ENCODE measurements around the gene PTH2R.

The PTH2R gene

GRCh38 chr2:208363485-208363884, 43.1 kb upstream of the PTH2R start:
- no peak for TF ChIP-seq CTCF (IDR thresholded peaks at IDR 0.05)

- no peak for TF ChIP-seq CTCF (IDR thresholded peaks at IDR 0.05)
Measured at GRCh38 chr2:208366215-208367127, 40.1 kb upstream of the PTH2R start.

GRCh38 chr2:208369091-208369490, 37.5 kb upstream of the PTH2R start:
- TF ChIP-seq CTCF (IDR thresholded peaks at IDR 0.05) = no peak

GRCh38 chr2:208370881-208371633, 35.5 kb upstream of the PTH2R start:
- no peak for TF ChIP-seq CTCF (IDR thresholded peaks at IDR 0.05)

- no peak for TF ChIP-seq CTCF (IDR thresholded peaks at IDR 0.05)
Measured at GRCh38 chr2:208371634-208371935, 35.0 kb upstream of the PTH2R start.

- TF ChIP-seq CTCF (IDR thresholded peaks at IDR 0.05) = peak; percentile 79
Measured at GRCh38 chr2:208373460-208374089, 33.0 kb upstream of the PTH2R start.

GRCh38 chr2:208375491-208376068, 31.0 kb upstream of the PTH2R start:
- no peak for TF ChIP-seq CTCF (IDR thresholded peaks at IDR 0.05)

All from LNCAP (cell line).